ENCODE measurements around the gene CFI. TPM values are rescaled to one million over a fixed set of nuclear protein-coding genes. Genes with fewer than 3 reads are reported as not detected.

The CFI gene
- total and polyA plus RNA-seq, 9 of the 15 experiments (the other 6 are each of a cell fraction or from before 2014, with no cell fraction given): 0.30 to 8.4 (median 0.95) TPM

DNA sequence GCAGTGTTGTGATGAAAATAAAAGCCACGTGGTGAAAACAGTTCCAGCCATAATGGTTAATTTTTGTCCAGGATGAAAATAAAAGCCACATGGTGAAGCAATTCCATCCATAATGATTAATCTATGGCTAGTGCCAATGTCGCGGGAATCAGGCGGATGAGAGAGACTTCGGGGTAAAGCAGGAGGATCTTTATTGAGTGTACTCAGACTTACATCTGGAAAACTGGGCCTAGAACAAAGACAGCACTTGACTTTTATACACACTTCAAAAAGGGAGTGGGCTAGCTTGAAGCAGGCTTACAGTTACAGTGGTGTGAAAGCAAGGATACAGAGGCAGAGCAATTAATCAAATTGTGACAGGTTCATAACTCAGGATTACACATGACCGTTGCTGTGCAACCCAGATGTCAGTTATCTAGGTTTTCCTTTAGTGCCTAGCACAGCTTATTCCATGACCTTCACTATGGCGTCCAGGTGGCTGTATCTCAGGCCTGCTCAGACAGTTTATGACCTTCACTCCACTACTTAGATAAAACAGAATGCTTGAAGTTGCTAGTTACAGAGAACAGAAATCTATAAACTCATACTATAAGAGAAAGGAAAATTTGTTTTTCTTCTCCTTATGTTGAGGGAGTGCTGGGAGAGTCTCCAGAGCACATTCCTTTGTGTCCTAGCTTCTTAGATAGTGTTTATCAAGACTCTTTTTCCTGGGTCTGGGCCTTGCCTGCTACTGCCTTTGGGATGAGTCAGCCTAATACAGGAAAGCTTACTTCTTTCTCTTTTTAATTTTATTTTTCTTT lies 66.0 kb downstream of the CFI start (continued):
- TF ChIP-seq, protein P1, sequence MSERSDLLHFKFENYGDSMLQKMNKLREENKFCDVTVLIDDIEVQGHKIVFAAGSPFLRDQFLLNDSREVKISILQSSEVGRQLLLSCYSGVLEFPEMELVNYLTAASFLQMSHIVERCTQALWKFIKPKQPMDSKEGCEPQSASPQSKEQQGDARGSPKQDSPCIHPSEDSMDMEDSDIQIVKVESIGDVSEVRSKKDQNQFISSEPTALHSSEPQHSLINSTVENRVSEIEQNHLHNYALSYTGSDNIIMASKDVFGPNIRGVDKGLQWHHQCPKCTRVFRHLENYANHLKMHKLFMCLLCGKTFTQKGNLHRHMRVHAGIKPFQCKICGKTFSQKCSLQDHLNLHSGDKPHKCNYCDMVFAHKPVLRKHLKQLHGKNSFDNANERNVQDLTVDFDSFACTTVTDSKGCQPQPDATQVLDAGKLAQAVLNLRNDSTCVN (CRISPR knock-in tag; IDR thresholded peaks at IDR 0.05): no peak
- TF ChIP-seq, protein P2, sequence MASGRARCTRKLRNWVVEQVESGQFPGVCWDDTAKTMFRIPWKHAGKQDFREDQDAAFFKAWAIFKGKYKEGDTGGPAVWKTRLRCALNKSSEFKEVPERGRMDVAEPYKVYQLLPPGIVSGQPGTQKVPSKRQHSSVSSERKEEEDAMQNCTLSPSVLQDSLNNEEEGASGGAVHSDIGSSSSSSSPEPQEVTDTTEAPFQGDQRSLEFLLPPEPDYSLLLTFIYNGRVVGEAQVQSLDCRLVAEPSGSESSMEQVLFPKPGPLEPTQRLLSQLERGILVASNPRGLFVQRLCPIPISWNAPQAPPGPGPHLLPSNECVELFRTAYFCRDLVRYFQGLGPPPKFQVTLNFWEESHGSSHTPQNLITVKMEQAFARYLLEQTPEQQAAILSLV (tag; IDR thresholded peaks at IDR 0.05): no peak
- TF ChIP-seq SMARCA5 (IDR thresholded peaks at IDR 0.05) (no peak), TARDBP (IDR thresholded peaks at IDR 0.05) (no peak), CBX5 (IDR thresholded peaks at IDR 0.05; ENCODE audit: borderline replicate concordance, low read depth) (no peak), RBM39 (optimal IDR thresholded peaks at IDR 0.05; ENCODE audit: low read depth, low read length) (no peak), BRD9 (IDR thresholded peaks at IDR 0.05; ENCODE audit: low read depth, partially characterized antibody) (peak; percentile 20), SMAD3 (CRISPR knock-in tag; conservative IDR thresholded peaks at IDR 0.05) (no peak), HLTF (IDR thresholded peaks at IDR 0.05) (no peak), TAF15 (IDR thresholded peaks at IDR 0.05; ENCODE audit: low read depth, low read length) (no peak), SMARCA4 (IDR thresholded peaks at IDR 0.05) (peak; percentile 64; the same call in 1 of the 2 replicates), PRMT5 (CRISPR knock-in tag; IDR thresholded peaks at IDR 0.05) (no peak), ZNF644 (tag; IDR thresholded peaks at IDR 0.05; ENCODE audit: low read depth) (no peak), BCOR (IDR thresholded peaks at IDR 0.05) (no peak)
- TF ChIP-seq, protein P3, sequence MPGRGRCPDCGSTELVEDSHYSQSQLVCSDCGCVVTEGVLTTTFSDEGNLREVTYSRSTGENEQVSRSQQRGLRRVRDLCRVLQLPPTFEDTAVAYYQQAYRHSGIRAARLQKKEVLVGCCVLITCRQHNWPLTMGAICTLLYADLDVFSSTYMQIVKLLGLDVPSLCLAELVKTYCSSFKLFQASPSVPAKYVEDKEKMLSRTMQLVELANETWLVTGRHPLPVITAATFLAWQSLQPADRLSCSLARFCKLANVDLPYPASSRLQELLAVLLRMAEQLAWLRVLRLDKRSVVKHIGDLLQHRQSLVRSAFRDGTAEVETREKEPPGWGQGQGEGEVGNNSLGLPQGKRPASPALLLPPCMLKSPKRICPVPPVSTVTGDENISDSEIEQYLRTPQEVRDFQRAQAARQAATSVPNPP (IDR thresholded peaks at IDR 0.05; ENCODE audit: borderline replicate concordance, insufficient read depth, insufficient read length): no peak
- TF ChIP-seq, protein P4, sequence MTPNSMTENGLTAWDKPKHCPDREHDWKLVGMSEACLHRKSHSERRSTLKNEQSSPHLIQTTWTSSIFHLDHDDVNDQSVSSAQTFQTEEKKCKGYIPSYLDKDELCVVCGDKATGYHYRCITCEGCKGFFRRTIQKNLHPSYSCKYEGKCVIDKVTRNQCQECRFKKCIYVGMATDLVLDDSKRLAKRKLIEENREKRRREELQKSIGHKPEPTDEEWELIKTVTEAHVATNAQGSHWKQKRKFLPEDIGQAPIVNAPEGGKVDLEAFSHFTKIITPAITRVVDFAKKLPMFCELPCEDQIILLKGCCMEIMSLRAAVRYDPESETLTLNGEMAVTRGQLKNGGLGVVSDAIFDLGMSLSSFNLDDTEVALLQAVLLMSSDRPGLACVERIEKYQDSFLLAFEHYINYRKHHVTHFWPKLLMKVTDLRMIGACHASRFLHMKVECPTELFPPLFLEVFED (CRISPR knock-in tag; conservative IDR thresholded peaks at IDR 0.05): no peak
- TF ChIP-seq, protein P5, sequence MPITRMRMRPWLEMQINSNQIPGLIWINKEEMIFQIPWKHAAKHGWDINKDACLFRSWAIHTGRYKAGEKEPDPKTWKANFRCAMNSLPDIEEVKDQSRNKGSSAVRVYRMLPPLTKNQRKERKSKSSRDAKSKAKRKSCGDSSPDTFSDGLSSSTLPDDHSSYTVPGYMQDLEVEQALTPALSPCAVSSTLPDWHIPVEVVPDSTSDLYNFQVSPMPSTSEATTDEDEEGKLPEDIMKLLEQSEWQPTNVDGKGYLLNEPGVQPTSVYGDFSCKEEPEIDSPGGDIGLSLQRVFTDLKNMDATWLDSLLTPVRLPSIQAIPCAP (CRISPR knock-in tag; IDR thresholded peaks at IDR 0.05; ENCODE audit: borderline replicate concordance): no peak
- TF ChIP-seq, protein P6, sequence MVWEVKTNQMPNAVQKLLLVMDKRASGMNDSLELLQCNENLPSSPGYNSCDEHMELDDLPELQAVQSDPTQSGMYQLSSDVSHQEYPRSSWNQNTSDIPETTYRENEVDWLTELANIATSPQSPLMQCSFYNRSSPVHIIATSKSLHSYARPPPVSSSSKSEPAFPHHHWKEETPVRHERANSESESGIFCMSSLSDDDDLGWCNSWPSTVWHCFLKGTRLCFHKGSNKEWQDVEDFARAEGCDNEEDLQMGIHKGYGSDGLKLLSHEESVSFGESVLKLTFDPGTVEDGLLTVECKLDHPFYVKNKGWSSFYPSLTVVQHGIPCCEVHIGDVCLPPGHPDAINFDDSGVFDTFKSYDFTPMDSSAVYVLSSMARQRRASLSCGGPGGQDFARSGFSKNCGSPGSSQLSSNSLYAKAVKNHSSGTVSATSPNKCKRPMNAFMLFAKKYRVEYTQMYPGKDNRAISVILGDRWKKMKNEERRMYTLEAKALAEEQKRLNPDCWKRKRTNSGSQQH (CRISPR knock-in tag; IDR thresholded peaks at IDR 0.05): no peak
- TF ChIP-seq, protein P7, sequence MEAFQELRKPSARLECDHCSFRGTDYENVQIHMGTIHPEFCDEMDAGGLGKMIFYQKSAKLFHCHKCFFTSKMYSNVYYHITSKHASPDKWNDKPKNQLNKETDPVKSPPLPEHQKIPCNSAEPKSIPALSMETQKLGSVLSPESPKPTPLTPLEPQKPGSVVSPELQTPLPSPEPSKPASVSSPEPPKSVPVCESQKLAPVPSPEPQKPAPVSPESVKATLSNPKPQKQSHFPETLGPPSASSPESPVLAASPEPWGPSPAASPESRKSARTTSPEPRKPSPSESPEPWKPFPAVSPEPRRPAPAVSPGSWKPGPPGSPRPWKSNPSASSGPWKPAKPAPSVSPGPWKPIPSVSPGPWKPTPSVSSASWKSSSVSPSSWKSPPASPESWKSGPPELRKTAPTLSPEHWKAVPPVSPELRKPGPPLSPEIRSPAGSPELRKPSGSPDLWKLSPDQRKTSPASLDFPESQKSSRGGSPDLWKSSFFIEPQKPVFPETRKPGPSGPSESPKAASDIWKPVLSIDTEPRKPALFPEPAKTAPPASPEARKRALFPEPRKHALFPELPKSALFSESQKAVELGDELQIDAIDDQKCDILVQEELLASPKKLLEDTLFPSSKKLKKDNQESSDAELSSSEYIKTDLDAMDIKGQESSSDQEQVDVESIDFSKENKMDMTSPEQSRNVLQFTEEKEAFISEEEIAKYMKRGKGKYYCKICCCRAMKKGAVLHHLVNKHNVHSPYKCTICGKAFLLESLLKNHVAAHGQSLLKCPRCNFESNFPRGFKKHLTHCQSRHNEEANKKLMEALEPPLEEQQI (IDR thresholded peaks at IDR 0.05): no peak

All from K562 (cell line).